HEK293T (cell line): Measurements from ENCODE around the gene KIF5C.

Source experiments
- CTCF ChIA-PET: fragments of 350-600 bp; formaldehyde crosslinking; extraction: SDS; loops from one replicate; lab custom pipeline; 2021; ENCODE audit warnings: antibody characterized with exemption, inconsistent platforms; lab: Yijun Ruan, JAX
- POLR2A ChIA-PET: fragments of 350-600 bp; formaldehyde crosslinking; extraction: SDS; loops from one replicate; lab custom pipeline; 2020; ENCODE audit warnings: antibody characterized with exemption, inconsistent platforms; lab: Yijun Ruan, JAX
- DNase-seq: peaks from one replicate; pipeline ENCODE4 v3.0.0; 2012; ENCODE audit warnings: mixed read lengths; ENCODE audit errors: extremely low spot score
- ARNT ChIP-seq: fragments of 450-650 bp; IDR thresholded peaks from 2 replicates; pipeline ENCODE4 v1.6.1; 2017; ENCODE audit warnings: mild to moderate bottlenecking
- BHLHE40 ChIP-seq: fragments of 450-650 bp; IDR thresholded peaks from 2 replicates; pipeline ENCODE4 v1.6.1; 2016; ENCODE audit warnings: mild to moderate bottlenecking, moderate library complexity, borderline replicate concordance
- CTBP1 ChIP-seq: fragments of 450-650 bp; IDR thresholded peaks from 2 replicates; pipeline ENCODE4 v1.6.1; 2016; ENCODE audit warnings: borderline replicate concordance
- ELF4 ChIP-seq: fragments of 450-650 bp; IDR thresholded peaks from 2 replicates; pipeline ENCODE4 v1.6.1; 2017; ENCODE audit warnings: antibody characterized with exemption
- FOXA1 ChIP-seq: fragments of 450-650 bp; IDR thresholded peaks from 2 replicates; pipeline ENCODE4 v1.6.1; 2016; ENCODE audit warnings: mild to moderate bottlenecking
- FOXK2 ChIP-seq: fragments of 450-650 bp; IDR thresholded peaks from 2 replicates; pipeline ENCODE4 v1.6.1; 2016; ENCODE audit warnings: mild to moderate bottlenecking
- FOXM1 ChIP-seq: fragments of 450-650 bp; IDR thresholded peaks from 2 replicates; pipeline ENCODE4 v1.6.1; 2017; ENCODE audit warnings: mild to moderate bottlenecking, borderline replicate concordance
- HDGF ChIP-seq: fragments of 450-650 bp; IDR thresholded peaks from 2 replicates; pipeline ENCODE4 v1.6.1; 2017; ENCODE audit warnings: antibody characterized with exemption, borderline replicate concordance
- L3MBTL2 ChIP-seq: fragments of 450-650 bp; conservative IDR thresholded peaks from 2 replicates; pipeline ENCODE4 v1.6.1; 2016; ENCODE audit warnings: mild to moderate bottlenecking
- LEF1 ChIP-seq: fragments of 450-650 bp; IDR thresholded peaks from 2 replicates; pipeline ENCODE4 v1.6.1; 2017; ENCODE audit warnings: mild to moderate bottlenecking, borderline replicate concordance
- NFRKB ChIP-seq: fragments of 450-650 bp; IDR thresholded peaks from 2 replicates; pipeline ENCODE4 v1.6.1; 2016; ENCODE audit warnings: mild to moderate bottlenecking, moderate library complexity
- SP1 ChIP-seq: fragments of 450-650 bp; IDR thresholded peaks from 2 replicates; pipeline ENCODE4 v1.6.1; 2017
- SUZ12 ChIP-seq: fragments of 450-650 bp; IDR thresholded peaks from 2 replicates; pipeline ENCODE4 v1.6.1; 2016; ENCODE audit warnings: mild to moderate bottlenecking
- TARDBP ChIP-seq: fragments of 450-650 bp; IDR thresholded peaks from 2 replicates; pipeline ENCODE4 v1.6.1; 2016
- ZNF384 ChIP-seq: fragments of 450-650 bp; IDR thresholded peaks from 2 replicates; pipeline ENCODE4 v1.6.1; 2016
- TF ChIP-seq, protein P1 (sequence below): fragments of 450-650 bp; IDR thresholded peaks from 2 replicates; pipeline ENCODE4 v1.6.1; 2016

Gene KIF5C

DNA sequence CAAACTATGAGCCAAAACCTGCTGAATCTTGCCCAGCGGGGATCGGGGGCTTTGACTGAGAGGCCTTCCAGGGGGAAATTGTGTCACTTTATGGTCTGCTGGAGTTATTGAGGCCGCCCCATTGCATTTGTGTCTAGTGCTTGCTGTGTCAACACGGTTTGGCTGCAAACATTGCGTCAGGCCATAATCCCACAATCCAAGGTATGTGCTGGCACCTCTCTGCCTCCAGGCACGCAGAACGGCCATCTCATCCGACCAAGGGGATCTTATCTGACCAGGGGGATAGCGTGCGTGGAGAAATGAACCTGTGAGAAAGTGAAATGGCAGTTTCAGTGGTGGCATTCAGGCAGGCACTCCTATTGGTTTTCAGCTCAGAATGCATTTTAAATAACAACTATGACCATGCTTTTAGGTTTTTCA lies 145.4 kb downstream of the KIF5C start:
- ChIA-PET POLR2A (no interaction called here), CTCF (no interaction called here)
- no peak for DNase-seq
- TF ChIP-seq, protein P1, sequence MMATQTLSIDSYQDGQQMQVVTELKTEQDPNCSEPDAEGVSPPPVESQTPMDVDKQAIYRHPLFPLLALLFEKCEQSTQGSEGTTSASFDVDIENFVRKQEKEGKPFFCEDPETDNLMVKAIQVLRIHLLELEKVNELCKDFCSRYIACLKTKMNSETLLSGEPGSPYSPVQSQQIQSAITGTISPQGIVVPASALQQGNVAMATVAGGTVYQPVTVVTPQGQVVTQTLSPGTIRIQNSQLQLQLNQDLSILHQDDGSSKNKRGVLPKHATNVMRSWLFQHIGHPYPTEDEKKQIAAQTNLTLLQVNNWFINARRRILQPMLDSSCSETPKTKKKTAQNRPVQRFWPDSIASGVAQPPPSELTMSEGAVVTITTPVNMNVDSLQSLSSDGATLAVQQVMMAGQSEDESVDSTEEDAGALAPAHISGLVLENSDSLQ = no peak
- TF ChIP-seq SP1 (no peak), ELF4 (no peak), HDGF (no peak), FOXM1 (no peak), BHLHE40 (no peak), L3MBTL2 (no peak)

- no peak for DNase-seq
- TF ChIP-seq ZNF384 (peak; percentile 54), FOXA1 (no peak)
- ChIA-PET POLR2A (no interaction called here), CTCF (no interaction called here)
These were observed 146.3 kb downstream of the KIF5C start for GRCh38 chr2:149021271-149021719.

- TF ChIP-seq HDGF (no peak), CTBP1 (no peak), FOXA1 (no peak), TARDBP (no peak), ZNF384 (no peak), SP1 (no peak)
- ChIA-PET POLR2A (no interaction called here), CTCF (no interaction called here)
- DNase-seq = no peak
These were observed 146.7 kb downstream of the KIF5C start for GRCh38 chr2:149021761-149022160.

- no peak for DNase-seq
- ChIA-PET POLR2A (no interaction called here), CTCF (interaction anchor here (0.6 kb wide), 1 partner anchor 12 kb away, joined by 3 read pairs; no protein-coding TSS in a partner anchor)
- no peak for TF ChIP-seq HDGF
- TF ChIP-seq SP1 = no peak
- TF ChIP-seq ELF4 = no peak
- TF ChIP-seq ARNT = no peak
- TF ChIP-seq TARDBP = no peak
- TF ChIP-seq ZNF384 = no peak
These were observed 148.1 kb downstream of the KIF5C start for GRCh38 chr2:149023091-149023490.

GRCh38 chr2:149027590-149028250 lies 152.7 kb downstream of the KIF5C start:
- ChIA-PET CTCF (no interaction called here), POLR2A (no interaction called here)
- DNase-seq = no peak
- no peak for TF ChIP-seq CTBP1
- TF ChIP-seq, protein P1 = no peak

GRCh38 chr2:149028377-149028776 lies 153.3 kb downstream of the KIF5C start:
- CTCF ChIA-PET = no interaction called here
- POLR2A ChIA-PET = no interaction called here
- no peak for DNase-seq
- TF ChIP-seq BHLHE40 (no peak), SUZ12 (no peak), HDGF (no peak), ELF4 (no peak), FOXM1 (no peak), TARDBP (no peak), NFRKB (no peak)

- TF ChIP-seq BHLHE40 (no peak), ELF4 (no peak), ZNF384 (no peak), SUZ12 (no peak), SP1 (no peak), FOXM1 (no peak), FOXK2 (no peak), FOXA1 (no peak), LEF1 (no peak), NFRKB (no peak), ARNT (no peak), L3MBTL2 (no peak), HDGF (no peak)
- TF ChIP-seq, protein P1 = no peak
- DNase-seq = no peak
- ChIA-PET CTCF (no interaction called here), POLR2A (no interaction called here)
These were observed 153.9 kb downstream of the KIF5C start for GRCh38 chr2:149028891-149029290.
